ENCODE data around the gene GON4L. TPM values are rescaled to one million over a fixed set of nuclear protein-coding genes. Genes with fewer than 3 reads are reported as not detected.
"Not testable (repeated sequence)": the region's sequence is repeated elsewhere in the genome, so short reads cannot be mapped to it uniquely, and the experiment has no call there.

GON4L gene
- total RNA-seq, 1 experiment from 2014 or later, result 16.9 TPM

DNA sequence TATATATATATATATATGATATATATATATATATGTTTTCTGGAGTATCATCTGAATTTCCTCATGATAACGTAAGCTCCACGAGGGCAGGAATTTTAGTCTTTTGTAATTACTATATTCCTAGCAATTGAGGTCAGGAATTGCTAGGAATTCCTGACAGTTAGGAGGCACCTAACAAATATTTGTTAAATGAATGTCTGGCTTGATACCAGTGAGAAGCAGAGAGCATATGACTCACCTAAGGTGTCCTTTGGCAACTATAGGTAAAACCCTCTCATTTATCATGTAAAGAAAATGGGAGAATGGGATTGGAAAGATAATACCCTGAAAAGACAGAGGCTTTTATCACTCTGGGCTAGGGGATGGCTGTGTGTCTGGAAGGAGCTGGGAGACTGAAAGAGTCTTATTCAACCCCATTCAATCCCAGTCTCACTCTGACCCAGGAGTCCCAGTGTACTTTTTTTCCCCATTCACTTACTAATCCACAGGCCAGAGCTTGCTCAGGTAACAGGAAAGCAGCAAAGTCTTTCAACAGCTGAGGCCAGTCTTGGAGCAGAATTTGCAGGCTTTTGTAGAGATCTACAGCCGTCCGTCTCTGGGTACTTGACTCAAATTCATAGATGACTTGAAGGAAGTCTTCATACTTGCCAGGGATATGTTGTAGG lies 96.9 kb downstream of the GON4L start:
- DNase-seq (ENCODE audit: low read depth), result no peak

DNA sequence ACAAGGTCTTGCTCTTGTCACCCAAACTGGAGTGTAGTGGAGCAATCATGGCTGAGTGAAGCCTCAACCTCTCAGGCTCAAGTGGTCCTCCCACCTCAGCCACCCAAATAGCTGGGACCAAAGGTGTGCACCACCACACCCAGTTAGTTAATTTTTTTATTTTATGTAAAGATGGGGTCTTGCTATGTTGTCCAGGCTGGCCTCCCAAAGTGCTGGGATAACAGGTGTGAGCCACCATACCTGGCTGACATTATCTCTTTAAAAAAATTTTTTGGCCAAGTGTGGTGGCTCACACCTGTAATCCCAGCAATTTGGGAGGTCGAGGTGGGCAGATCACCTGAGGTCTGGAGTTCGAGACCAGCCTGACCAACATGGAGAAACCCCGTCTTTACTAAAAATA lies 98.0 kb downstream of the GON4L start:
- DNase-seq (ENCODE audit: low read depth), result not testable (repeated sequence)

DNA sequence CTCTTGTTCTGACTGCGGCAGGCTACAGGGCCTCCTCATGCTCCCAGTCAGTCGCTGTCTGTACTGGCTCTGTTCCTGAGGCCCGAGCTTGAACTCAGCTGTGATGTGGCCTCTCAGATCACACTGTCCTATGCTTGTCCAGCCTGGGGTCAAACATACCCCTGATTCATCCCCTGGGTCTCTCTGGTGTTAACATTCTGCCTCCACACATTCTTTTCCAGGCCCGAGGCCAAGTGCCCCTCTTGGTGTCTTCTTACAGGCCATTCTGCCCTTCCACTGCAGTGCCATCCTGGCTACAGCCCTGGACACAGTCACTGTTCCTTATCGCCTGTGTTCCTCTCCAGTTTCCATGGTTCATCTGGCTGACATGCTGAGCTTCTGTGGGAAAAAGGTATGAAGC lies 108.9 kb downstream of the GON4L start:
- DNase-seq (ENCODE audit: low read depth), result not testable (repeated sequence)

DNA sequence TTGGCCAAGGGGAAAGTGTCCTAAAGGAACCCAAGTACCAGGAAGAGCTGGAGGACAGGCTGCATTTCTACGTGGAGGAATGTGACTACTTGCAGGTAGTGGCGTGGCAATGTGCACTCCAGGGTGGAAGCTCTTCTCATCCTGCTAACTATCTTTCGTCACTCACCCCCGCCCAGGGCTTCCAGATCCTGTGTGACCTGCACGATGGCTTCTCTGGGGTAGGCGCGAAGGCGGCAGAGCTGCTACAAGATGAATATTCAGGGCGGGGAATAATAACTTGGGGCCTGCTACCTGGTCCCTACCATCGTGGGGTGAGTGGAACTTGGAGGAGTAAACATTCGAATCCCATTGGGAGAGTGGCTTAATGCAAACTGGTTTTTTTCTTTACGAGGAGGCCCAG lies 109.4 kb downstream of the GON4L start:
- DNase-seq (ENCODE audit: low read depth), result not testable (repeated sequence)

DNA sequence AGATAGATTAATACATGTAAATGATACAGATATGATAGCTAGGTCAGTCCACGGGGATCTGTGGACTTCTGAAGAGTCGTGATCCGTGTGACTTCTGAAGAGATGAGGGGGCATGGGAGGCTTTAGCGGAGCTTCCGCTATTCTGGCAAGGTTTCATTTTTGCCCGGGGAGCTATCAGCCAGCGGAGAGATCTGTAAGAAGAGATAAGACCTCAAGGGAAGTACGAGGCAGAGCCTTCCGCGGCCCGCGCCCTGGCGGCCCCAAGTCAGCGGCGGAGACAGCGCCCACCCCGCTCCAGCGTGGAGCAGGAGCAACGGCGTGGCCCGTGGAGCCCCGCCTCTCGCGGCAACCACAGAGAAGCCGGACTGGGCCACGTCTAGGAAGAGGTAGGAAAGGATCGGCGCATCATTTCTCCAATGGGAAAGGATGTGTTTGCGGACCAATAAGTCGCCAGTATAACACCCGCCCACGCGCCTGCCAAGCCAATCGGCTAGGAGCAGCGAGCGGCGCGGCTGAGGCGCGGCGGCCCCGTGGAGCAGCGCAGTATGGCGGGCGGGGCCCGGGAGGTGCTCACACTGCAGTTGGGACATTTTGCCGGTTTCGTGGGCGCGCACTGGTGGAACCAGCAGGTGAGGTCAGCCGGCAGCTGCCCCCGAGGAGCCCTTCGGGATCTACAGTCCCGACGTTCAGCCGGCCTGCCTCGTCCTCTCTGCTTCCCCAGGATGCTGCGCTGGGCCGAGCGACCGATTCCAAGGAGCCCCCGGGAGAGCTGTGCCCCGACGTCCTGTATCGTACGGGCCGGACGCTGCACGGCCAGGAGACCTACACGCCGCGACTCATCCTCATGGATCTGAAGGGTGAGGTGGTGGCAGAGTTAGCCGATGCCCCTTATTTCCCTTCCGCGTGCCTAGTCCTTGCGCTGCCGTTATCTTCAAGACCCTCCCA lies 111.5 kb downstream of the GON4L start:
- peak; percentile 98 for DNase-seq (ENCODE audit: low read depth)

DNA sequence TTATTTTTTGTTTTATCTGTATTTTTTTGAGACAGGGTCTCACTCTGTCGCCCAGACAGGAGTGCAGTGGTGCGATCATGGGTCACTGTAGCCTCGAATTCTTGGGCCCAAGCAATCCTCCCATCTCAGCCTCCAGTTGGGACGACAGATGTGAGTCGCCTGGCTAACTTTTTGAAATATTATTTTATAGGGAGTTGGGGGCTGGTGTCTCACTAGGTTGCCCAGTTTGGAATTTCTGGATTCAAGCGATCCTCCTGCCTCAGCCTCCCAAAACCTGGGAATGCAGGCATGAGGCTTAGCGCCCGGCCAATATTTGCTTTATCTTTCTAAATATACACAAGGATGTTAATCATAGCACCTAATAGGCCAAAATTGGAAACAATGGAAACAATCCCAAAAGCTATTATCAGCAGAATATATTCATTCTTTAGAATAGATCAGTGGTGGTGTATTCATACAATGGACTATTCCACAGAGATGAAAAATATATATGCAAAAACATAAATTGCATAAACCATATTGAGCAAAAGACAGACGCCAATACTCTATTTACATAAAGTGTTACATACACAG lies 112.2 kb downstream of the GON4L start:
- no peak for DNase-seq (ENCODE audit: low read depth)

DNA sequence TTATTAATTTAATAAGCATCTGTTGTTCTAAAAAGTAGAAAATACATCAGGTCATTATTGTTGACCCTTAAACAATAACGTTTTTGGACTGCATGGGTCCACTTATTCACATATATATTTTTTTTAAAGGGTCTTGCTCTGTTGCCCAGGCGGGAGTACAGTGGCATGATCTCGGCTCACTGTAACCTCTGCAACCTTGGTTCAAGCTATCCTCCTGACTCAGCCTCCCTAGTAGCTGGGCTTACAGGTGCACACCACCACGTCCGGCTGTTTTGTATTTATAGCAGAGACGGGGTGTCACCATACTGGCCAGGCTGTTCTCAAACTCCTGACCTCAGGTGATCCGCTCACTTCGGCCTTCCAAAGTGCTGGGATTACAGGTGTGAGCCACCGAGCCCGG lies 115.1 kb downstream of the GON4L start:
- DNase-seq (ENCODE audit: low read depth), result no peak

DNA sequence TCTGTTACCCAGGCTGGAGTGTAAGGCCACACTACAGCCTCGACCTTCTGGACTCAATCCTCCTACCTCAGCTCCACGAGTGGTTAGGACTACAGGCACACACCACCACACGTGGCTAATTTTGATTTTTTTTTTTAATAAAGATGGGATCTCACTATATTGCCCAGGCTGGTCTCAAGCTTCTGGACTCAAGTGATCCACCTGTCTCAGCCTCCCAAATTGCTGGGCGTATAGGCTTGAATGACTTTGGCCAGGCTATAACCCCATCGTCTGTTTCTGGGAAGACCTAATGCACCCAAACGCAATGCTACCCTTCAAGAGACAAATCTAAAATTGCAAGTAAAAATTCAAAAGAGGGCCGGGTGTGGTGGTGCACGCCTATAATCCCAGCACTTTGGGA lies 116.0 kb downstream of the GON4L start:
- no peak for DNase-seq (ENCODE audit: low read depth)

DNA sequence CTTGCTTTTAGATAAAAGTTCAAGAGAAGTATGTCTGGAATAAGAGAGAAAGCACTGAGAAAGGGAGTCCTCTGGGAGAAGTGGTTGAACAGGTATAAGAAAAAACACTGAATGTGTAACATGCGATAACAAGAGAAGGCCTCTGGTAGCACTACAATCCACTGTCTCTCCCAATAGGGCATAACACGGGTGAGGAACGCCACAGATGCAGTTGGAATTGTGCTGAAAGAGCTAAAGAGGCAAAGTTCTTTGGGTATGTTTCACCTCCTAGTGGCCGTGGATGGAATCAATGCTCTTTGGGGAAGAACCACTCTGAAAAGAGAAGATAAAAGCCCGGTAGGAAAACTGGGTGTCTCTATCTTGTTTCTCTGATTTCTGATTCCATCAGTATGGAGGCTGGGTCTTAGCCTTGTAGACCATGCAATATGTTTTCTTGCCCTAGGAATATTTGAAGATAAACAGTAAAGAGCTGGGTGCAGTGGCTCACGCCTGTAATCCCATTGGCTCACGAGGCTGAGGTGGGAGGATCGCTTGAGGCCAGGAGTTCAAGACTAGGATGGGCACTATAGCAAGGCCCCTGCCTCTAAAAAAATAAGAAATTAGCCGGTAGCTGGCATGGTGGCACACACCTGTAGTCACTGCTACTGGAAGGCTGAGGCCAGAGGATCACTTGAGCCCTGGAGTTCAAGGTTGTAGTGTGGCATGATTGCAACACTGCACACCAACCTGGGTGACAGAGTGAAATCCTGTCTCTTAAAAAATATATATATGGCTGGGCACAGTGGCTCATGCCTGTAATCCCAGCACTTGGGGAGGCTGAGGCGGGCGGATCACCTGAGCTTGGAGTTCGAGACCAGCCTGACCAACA lies 127.7 kb downstream of the GON4L start:
- peak; percentile 35 for DNase-seq (ENCODE audit: low read depth)

DNA sequence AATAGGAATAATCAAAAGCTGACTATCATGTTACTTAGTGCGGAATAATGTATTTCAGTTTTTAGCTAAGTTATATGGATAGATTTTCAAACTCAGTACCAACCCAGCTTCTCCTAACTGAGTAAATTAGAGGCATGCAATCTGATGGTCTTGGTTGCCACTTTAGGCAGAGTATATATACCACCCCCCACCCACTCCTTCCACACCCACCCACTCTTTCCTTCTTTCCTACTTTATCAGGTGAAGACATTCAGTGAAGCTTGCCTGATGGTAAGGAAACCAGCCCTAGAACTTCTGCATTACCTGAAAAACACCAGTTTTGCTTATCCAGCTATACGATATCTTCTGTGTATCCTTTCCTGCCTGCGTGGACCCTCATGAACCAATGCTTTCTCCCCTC lies 131.9 kb downstream of the GON4L start:
- DNase-seq (ENCODE audit: low read depth), result no peak

DNA sequence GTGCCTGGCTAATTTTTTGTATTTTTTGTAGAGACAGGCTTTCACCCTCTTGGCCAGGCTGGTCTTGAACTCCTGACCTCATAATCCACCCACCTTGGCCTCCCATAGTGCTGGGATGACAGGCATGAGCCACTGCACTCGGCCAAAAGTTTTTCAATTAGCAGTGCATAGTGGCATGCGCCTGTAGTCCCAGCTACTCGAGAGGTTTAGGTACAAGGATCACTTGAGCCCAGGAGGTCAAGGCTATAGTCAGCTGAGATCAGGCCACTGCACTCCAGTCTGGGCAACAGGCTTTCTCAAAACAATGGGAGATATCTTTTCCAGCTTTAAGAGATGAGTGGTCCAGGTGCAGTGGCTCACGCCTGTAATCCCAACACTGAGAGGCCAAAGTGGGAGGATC lies 137.3 kb downstream of the GON4L start:
- no peak for DNase-seq (ENCODE audit: low read depth)

DNA sequence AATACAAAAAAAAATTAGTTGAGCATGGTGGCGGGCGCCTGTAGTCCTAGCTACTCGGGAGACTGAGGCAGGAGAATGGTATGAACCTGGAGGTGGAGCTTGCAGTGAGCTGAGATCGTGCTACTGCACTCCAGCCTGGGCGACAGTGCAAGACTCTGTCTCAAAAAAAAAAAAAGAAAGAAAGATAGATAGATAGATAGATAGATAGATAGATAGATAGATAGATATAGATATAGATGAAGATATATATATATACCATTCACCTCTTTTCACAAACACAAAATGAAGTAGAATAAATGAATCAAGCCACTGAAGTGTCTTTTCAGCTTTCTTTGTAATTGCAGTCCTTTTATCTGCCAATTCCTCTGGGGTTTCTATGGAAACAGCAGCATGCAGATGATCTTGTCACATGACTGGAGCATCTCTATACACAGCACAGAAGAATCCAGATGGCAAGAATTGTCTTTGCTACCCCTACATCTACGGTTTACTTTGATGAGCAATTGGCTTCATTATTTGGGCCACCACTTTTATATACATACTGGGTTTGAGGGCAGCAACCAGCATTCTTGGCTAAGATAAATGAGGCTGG lies 138.4 kb downstream of the GON4L start:
- not testable (repeated sequence) for DNase-seq (ENCODE audit: low read depth)

DNA sequence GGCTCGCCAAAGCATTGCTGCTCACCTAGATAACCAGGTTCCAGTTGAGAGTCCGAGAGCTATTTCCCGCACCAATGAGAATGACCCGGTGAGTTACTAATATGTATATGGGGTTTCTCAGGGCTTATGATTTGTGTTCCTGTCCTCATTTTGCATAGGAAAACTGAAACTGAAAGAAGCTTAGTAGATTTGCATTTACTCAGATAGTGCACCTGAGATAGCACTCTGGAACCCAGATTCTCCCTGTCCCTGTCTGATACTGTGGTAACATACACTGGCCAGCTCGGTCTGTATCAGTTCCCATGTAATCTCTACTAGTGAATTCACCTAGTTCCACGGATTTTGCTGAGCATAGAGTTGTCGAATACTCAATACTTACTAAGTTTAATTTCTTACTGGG lies 140.0 kb downstream of the GON4L start:
- DNase-seq (ENCODE audit: low read depth), result no peak

DNA sequence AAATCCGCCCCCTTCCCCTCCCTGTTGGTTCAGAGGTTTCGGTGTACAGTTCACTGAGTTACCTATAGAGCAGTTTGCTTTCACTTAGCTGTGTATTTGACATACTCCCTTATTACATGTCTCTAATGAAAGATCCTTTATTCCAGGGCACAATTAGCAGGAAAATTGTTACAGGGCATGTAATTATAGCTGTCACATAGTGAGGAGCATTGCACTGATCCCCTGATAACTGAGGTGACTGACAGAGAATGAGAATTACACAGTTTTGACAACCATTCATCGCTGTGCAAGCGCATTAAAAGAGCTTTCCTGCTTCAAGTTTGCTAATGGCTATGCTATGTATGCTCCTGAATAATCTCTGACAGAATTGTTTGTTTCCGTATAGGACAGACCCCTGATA lies 141.2 kb downstream of the GON4L start:
- no peak for DNase-seq (ENCODE audit: low read depth)

DNA sequence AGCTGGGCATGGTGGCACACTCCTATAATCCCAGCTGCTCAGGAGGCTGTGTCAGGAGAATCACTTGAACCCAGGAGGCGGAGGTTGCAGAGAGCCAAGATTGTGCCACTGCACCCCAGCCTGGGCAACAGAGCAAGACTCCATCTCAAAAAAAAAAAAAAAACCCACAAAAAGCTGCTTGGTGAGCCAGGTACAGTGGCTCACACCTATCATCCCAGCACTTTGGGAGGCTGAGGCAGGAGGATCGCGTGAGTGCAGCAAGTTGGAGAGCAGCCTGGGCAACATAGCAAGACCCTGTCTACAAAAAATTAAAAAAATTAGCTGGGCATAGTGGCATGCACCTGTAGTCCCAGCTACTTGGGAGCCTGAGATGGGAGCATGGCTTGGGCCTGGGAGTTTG lies 142.0 kb downstream of the GON4L start:
- not testable (repeated sequence) for DNase-seq (ENCODE audit: low read depth)

DNA sequence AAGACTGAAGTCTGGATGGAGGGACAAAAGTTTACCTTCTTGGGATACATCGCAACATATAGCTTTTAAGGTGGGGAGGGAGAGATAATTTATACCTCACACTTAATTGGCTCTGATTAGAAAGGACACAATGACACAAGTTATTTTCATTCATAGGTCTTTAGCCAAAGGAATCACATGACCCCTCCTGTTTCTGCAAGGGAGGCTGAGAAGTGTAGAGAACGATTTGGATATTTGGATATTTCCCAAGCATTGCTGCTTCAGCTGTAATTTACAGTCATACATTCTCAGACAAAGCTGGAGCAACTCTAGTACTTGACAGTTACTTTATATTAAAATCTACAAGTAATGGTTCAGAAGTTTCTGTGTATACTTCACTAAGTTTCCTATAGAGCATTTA lies 143.9 kb downstream of the GON4L start:
- DNase-seq (ENCODE audit: low read depth), result no peak

DNA sequence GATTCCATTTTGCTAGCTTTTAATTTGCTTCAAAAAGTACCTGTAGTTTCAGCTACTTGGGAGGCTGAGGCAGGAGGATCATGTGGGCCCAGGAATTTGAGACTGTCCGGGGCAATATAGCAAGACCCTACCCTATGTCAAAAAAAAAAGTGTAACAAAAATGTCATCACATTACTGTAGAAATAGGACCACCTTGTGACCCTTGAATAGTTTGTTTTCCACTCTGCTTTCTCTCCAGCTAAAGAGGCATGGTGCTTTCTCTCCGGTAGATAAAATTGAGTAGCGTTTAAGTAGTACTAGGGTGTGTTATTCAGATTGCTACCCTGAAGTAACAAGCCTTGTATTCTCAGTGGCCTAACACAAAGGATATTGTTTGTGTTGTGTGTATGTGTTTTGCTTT lies 144.4 kb downstream of the GON4L start:
- DNase-seq (ENCODE audit: low read depth), result not testable (repeated sequence)

DNA sequence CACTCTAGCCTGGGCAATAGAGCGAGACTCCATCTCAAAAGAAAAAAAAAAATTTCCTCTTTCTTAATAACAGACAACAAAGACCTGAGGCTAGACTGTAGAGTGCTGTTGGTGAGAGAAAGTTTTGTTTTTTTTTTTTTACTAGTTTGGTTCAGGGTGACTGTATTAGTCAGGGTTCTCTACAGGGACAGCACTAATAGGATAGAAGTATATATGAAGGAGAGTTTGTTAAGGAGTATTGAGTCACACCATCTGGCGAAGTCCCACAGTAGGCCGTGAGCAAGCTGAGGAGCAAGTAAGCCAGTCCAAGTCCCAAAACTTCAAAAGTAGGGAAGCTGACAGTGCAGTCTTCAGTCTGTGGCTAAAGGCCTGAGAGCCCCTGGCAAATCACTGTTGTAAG lies 145.6 kb downstream of the GON4L start:
- DNase-seq (ENCODE audit: low read depth), result not testable (repeated sequence)

DNA sequence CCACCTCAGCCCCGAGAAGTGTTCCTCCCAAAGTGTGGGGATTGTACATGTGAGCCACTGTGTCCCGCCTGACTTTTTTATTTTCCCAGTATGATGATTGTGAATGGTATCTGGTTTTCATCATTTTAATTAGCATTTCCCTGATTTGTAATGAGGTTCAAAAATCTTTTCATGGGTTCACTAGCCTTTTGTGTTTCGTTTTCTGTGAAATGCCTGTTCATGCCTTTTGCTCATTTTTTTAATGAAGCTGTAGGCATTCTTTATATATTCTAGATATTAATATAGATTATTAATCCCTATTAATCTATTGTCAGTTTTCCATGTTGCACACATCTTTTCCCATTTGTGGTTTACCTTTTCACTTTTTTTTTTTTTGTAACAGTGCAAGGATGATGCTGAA lies 147.6 kb downstream of the GON4L start:
- DNase-seq (ENCODE audit: low read depth), result no peak

DNA sequence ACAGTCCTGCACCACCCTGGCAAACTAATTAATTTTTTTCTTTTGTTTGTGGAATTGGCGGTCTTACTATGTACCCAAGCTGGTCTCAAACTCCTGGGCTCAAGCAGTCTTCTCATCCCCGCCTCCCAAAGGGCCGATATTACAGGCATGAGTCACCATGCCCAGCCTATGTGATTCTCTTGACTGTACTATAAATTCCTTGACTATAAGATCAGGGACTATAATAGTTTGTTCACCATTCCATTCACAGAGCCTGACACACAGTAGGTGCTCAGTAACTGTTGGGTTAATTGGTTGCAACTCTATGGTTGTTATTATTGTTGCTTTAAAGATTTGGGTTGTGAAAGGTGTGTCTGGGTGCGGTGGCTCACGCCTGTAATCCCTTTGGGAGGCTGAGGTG lies 150.9 kb downstream of the GON4L start:
- DNase-seq (ENCODE audit: low read depth), result peak; percentile 75

DNA sequence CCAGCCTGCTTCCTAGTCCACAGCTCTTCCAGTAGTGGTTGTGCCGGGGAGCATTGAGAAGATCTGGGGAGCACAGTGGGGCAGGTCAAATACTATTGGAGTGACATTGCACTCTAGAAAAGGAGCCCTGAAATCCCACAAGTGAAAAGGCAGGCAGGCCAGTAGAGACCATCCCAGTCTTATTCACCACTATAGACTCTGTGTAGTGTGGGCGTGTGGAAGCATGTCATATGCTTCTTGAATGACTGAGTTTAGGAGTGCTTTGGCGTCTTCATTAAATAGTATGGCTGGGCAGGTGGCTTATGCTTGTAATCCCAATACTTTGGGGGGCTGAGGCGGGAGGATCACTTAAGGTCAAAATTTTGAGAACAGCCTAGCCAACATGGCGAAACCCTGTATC lies 152.6 kb downstream of the GON4L start:
- not testable (repeated sequence) for DNase-seq (ENCODE audit: low read depth)

All from HT1080 (cell line).